B cell (primary cell): ENCODE measurements around the gene ERN1.

Source experiments
- EZH2 ChIP-seq: IDR thresholded peaks from 2 replicates; pipeline ENCODE4 v1.6.1; 2012; ENCODE audit warnings: borderline replicate concordance, low read depth, mild to moderate bottlenecking, moderate library complexity, low read length; ENCODE audit not compliant: insufficient read depth, poor library complexity, severe bottlenecking
- TF ChIP-seq, protein P1 (sequence below): fragments of 200-600 bp; IDR thresholded peaks from one replicate; pipeline ENCODE4 v1.8.0; 2022; ENCODE audit warnings: antibody characterized with exemption, mild to moderate bottlenecking

DNA sequence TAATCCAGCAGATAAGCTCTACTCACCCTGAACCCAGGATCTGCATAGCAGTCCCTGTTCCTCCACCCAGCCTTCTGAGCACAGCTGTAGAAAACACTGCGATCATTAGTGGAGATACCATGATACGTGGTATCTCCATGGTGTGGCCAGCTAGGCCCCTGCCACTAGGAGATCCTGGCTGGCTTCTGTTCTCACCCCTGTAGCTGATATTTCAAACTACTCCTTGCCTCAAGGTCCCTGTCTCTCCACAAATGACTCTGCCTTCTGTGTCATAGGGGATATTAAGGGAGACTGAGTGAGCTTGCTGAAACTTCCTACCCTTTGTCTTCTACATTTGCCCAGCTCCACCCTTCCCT lies 44.3 kb downstream of the ERN1 start:
- TF ChIP-seq EZH2: no peak
- TF ChIP-seq, protein P1, sequence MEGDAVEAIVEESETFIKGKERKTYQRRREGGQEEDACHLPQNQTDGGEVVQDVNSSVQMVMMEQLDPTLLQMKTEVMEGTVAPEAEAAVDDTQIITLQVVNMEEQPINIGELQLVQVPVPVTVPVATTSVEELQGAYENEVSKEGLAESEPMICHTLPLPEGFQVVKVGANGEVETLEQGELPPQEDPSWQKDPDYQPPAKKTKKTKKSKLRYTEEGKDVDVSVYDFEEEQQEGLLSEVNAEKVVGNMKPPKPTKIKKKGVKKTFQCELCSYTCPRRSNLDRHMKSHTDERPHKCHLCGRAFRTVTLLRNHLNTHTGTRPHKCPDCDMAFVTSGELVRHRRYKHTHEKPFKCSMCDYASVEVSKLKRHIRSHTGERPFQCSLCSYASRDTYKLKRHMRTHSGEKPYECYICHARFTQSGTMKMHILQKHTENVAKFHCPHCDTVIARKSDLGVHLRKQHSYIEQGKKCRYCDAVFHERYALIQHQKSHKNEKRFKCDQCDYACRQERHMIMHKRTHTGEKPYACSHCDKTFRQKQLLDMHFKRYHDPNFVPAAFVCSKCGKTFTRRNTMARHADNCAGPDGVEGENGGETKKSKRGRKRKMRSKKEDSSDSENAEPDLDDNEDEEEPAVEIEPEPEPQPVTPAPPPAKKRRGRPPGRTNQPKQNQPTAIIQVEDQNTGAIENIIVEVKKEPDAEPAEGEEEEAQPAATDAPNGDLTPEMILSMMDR: no peak
